ENCODE results near the gene MYO1D.
A peak's percentile ranks its signal among the peaks of the same experiment; 100 is the strongest.
"Not testable (repeated sequence)": the region's sequence is repeated elsewhere in the genome, so short reads cannot be mapped to it uniquely, and the experiment has no call there.

The MYO1D gene

GRCh38 chr17:32720671-32721070 lies 156.3 kb downstream of the MYO1D start:
- DNase-seq, result no peak

GRCh38 chr17:32719689-32720088 lies 157.2 kb downstream of the MYO1D start:
- no peak for DNase-seq

GRCh38 chr17:32714922-32715321 lies 162.0 kb downstream of the MYO1D start:
- DNase-seq, result not testable (repeated sequence)

- DNase-seq, result not testable (repeated sequence)
Measured at GRCh38 chr17:32714206-32714605, 162.7 kb downstream of the MYO1D start.

- no peak for DNase-seq
Measured at GRCh38 chr17:32713081-32713480, 163.8 kb downstream of the MYO1D start.

GRCh38 chr17:32709562-32709961 lies 167.4 kb downstream of the MYO1D start:
- no peak for DNase-seq

- DNase-seq, result no peak
Measured at GRCh38 chr17:32701871-32702270, 175.1 kb downstream of the MYO1D start.

GRCh38 chr17:32699247-32699646 lies 177.7 kb downstream of the MYO1D start:
- DNase-seq, result no peak

- no peak for DNase-seq
Measured at GRCh38 chr17:32697728-32698625, 178.9 kb downstream of the MYO1D start.

GRCh38 chr17:32696426-32696825 lies 180.5 kb downstream of the MYO1D start:
- no peak for DNase-seq

GRCh38 chr17:32695864-32696263 lies 181.1 kb downstream of the MYO1D start:
- no peak for DNase-seq

- no peak for DNase-seq
Measured at GRCh38 chr17:32693194-32693897, 183.6 kb downstream of the MYO1D start.

- DNase-seq, result no peak
Measured at GRCh38 chr17:32692179-32692578, 184.7 kb downstream of the MYO1D start.

- no peak for DNase-seq
Measured at GRCh38 chr17:32689348-32689747, 187.6 kb downstream of the MYO1D start.

GRCh38 chr17:32688221-32688620 lies 188.7 kb downstream of the MYO1D start:
- no peak for DNase-seq

- no peak for DNase-seq
Measured at GRCh38 chr17:32684087-32684958, 192.6 kb downstream of the MYO1D start.

GRCh38 chr17:32673964-32674363 lies 203.0 kb downstream of the MYO1D start:
- no peak for DNase-seq

GRCh38 chr17:32672711-32673110 lies 204.2 kb downstream of the MYO1D start:
- DNase-seq, result no peak

GRCh38 chr17:32671896-32672295 lies 205.0 kb downstream of the MYO1D start:
- DNase-seq, result no peak

- no peak for DNase-seq
Measured at GRCh38 chr17:32664936-32665583, 211.9 kb downstream of the MYO1D start.

- DNase-seq, result no peak
Measured at GRCh38 chr17:32660496-32660985, 216.4 kb downstream of the MYO1D start.

- DNase-seq, result peak; percentile 74
Measured at GRCh38 chr17:32659419-32659842, 217.5 kb downstream of the MYO1D start.
